GM21576 (cell line): Measurements from ENCODE around the gene CDK15.

Experiments
- ATAC-seq: cut with Tn5 transposase; IDR thresholded peaks from one replicate; pipeline ENCODE4 v1.9.1; 2021; ENCODE audit warnings: mild to moderate bottlenecking, moderate library complexity; ENCODE audit not compliant: unreplicated experiment

Gene CDK15

GRCh38 chr2:201862843-201863242 is 56.5 kb downstream of the CDK15 start:
- ATAC-seq = no peak

DNA sequence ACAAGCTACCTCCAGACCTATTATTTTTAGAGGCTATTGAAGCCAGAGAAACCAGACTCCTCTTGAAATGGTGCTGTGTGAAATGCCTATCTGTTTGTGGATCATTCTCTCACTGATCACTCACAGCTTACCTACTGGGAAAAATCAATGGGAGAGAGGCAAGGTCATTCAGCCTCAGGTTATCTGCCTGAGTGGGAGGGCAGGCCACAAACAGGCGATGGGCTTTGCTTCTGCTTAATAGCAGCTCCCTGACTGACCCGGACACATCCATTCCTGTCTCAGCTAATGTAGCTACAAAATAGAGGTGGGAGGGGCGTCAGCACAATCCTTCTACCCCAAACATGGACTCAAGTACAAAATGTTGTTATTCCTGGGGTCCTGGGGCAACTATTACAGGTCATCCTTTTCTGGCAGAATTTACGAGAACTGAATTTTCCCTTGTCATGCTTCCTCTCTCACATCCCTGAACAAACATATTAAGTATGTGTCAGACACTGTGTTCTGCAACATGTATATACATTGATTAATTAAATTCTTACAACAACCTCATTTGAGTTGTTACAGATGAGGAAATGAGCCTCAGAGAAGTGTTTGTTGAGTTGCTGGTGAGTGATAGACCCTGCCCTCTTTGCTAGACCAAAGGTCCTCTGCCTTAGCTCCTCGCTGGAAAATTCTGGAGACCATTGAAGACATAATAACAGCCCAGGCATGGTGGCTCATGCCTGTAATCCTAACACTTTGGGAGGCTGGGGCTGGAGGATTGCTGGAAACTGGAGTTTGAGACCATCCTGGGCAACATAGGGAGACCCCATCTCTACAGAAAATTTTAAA is 60.5 kb downstream of the CDK15 start:
- no peak for ATAC-seq

- no peak for ATAC-seq
These were observed 65.1 kb downstream of the CDK15 start for GRCh38 chr2:201871471-201871870.

DNA sequence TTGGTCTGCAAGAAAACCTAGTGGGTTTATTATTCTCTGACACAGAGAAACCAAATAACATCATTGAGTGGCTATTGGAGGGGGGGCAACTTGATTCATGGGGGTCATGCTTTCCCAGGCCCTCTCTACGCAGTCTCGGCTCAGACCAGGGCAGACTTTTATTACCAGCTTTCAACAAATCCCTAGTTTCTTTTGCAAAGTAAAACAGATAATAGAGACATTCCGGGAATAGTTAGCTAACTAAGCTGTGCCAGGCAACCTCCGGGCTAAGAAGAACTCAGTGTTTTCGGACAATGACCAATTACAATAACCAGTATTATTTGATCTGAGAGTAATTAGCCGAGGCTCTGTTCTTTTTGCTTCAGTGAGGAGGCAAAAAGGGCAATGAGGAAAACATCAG is 66.3 kb downstream of the CDK15 start:
- ATAC-seq = no peak

GRCh38 chr2:201879996-201880395 is 73.7 kb downstream of the CDK15 start:
- no peak for ATAC-seq

- ATAC-seq = no peak
These were observed 74.2 kb downstream of the CDK15 start for GRCh38 chr2:201880579-201880978.

- no peak for ATAC-seq
These were observed 74.8 kb downstream of the CDK15 start for GRCh38 chr2:201880993-201881611.

- no peak for ATAC-seq
These were observed 75.4 kb downstream of the CDK15 start for GRCh38 chr2:201881741-201882140.

- no peak for ATAC-seq
These were observed 76.2 kb downstream of the CDK15 start for GRCh38 chr2:201882353-201883090.

DNA sequence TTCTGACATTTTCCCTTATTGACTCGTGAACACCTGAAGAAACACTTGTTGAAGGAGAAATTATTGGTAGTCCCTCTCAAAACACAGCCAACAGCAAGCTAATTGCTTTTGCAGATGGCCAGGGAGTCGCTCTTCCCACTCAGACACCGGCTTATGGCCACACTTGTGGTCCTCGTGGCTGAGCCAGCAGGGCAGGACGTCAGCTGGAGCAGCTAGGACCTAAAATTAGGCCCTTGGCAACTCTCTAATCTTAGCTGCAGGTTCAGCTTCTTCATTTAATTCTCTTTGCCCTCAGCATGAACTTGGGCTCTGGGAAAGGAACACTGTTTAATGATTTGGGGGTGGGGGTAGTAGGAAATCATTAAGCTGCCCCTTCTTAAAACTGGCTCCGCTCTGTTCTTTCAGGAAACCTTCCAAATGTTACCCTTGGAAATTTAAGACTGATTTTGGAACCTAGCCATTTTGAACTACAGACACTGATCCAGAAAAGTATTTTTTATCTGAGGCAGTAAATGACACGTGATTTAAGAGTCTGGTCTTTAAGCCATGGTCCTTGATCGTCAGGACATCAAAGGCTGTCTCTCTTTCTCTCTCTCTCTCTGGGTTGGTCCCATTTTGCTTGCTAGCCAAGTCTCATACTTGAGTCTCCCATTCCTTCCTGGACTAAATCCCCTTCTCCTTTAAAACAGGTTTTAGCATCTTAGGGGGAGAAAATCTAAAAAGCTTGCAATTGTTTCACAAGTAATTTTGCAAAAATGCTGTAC is 77.5 kb downstream of the CDK15 start:
- no peak for ATAC-seq

GRCh38 chr2:201886504-201886903 is 80.2 kb downstream of the CDK15 start:
- no peak for ATAC-seq

GRCh38 chr2:201887773-201888425 is 81.6 kb downstream of the CDK15 start:
- no peak for ATAC-seq

DNA sequence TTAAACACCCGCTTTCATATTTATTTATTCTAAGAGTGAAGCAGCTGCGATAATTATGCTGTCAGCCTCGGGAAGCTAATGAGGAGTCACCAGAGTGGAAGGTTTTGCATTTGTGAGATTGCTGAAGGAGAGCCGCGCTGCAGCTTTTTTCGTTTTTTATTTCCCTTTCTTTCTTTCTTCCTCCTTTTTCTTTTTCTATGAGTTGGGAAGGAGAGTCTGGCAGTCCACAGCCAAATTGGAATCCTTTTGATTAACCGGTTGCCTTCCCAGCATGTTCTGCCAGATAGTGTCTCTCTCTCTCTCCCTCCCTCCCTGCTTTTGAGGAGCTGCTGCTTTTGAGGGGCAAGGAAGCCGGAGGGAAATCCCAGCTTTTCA is 82.1 kb downstream of the CDK15 start:
- no peak for ATAC-seq

DNA sequence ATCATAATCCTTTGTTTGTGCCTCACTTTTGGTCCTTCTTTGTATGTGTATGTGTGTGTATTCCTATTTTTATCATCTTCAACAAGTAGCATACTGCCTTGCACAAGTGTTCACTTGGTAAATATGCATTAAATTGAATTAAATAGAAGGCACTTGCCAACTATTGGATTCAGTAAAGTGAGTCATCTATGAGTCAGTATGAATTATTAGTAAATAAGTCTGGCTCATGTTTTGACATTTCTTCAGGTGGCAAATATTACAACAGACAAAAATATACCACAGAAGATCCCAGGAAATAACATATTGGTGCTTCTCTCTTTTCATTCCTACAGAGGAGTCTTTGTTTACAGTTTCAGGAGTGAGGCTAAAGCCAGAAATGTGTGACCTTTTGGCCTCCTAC is 84.1 kb downstream of the CDK15 start:
- no peak for ATAC-seq

GRCh38 chr2:201891676-201892075 is 85.3 kb downstream of the CDK15 start:
- ATAC-seq = no peak

DNA sequence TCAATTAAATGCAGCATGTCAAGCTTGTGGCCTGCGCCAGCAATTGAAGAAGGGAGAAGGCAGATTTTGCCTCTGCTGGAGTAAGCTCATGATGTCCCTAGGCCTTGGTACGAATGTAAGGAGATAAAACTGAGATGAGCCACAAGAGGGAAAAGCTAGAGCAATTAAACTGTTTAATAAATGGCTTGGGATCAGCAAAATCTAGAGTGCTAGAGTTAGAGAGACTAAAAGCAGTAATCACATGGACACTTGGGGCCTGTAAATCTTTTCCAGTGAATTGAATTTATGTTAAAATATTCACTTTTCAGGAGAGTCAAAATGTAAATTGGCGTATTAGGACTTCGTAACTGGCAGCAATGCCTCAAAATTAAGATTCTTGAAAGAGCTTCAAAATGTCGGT is 86.2 kb downstream of the CDK15 start:
- ATAC-seq = no peak

GRCh38 chr2:201900362-201900761 is 94.0 kb downstream of the CDK15 start:
- peak; percentile 76 for ATAC-seq

- ATAC-seq = no peak
These were observed 95.4 kb downstream of the CDK15 start for GRCh38 chr2:201901786-201902185.

GRCh38 chr2:201904538-201905420 is 98.4 kb downstream of the CDK15 start:
- peak; percentile 73 for ATAC-seq
